Neural cell (in vitro differentiated cells): ENCODE data around the gene GALNT14. TPM values are rescaled to one million over a fixed set of nuclear protein-coding genes. Genes with fewer than 3 reads are reported as not detected.

Experiments
- H2AFZ ChIP-seq: fragments of 200-600, 300-800 bp; sonication (generic), shearing (Covaris generic); 2 replicates; pipeline ENCODE4 v1.6.0; 2014; ENCODE audit warnings: low read depth, mild to moderate bottlenecking, antibody characterized with exemption, low read length, moderate library complexity
- H3F3A ChIP-seq: fragments of 200-600 bp; shearing (Covaris generic); 2 replicates; pipeline ENCODE4 v1.6.1; 2016; ENCODE audit warnings: mild to moderate bottlenecking, moderate library complexity, mixed read lengths, antibody characterized with exemption, low read length; ENCODE audit not compliant: insufficient read depth, poor library complexity, severe bottlenecking
- H3K27ac ChIP-seq: fragments of 200-600, 300-800 bp; sonication (generic), shearing (Covaris generic); 2 replicates; pipeline ENCODE4 v1.5.1; 2014; ENCODE audit warnings: mild to moderate bottlenecking, low read length, moderate library complexity
- H3K27me3 ChIP-seq: fragments of 300-800, 200-600 bp; sonication (generic), shearing (Covaris generic); 2 replicates; pipeline ENCODE4 v1.6.0; 2014; ENCODE audit warnings: mild to moderate bottlenecking, low read depth, low read length, moderate library complexity; ENCODE audit not compliant: insufficient read depth
- H3K36me3 ChIP-seq: fragments of 300-800, 200-600 bp; sonication (generic), shearing (Covaris generic); 2 replicates; pipeline ENCODE4 v1.5.1; 2014; ENCODE audit warnings: mild to moderate bottlenecking, antibody characterized with exemption, low read length, moderate library complexity; ENCODE audit not compliant: insufficient read depth
- H3K4me2 ChIP-seq: fragments of 300-800, 200-600 bp; sonication (generic), shearing (Covaris generic); 2 replicates; pipeline ENCODE4 v1.6.0; 2014; ENCODE audit warnings: mild to moderate bottlenecking, low read length
- H3K4me3 ChIP-seq: fragments of 300-800, 200-600 bp; sonication (generic), shearing (Covaris generic); 2 replicates; pipeline ENCODE4 v1.5.1; 2014; ENCODE audit warnings: mild to moderate bottlenecking, low read length, moderate library complexity
- H3K79me2 ChIP-seq: fragments of 200-600 bp; shearing (Covaris generic); replicated peaks from 2 replicates; pipeline ENCODE4 v1.6.0; 2014; ENCODE audit warnings: mild to moderate bottlenecking, low read length, moderate library complexity; ENCODE audit not compliant: insufficient read depth
- H3K9ac ChIP-seq: fragments of 300-800, 200-600 bp; sonication (generic), shearing (Covaris generic); 2 replicates; pipeline ENCODE4 v1.6.1; 2016; ENCODE audit warnings: mild to moderate bottlenecking, low read length, mixed read lengths
- H3K9me2 ChIP-seq: fragments of 200-600 bp; shearing (Covaris generic); 2 replicates; pipeline ENCODE4 v1.6.1; 2016; ENCODE audit warnings: mild to moderate bottlenecking, low read length, mixed read lengths; ENCODE audit not compliant: insufficient read depth
- H3K9me3 ChIP-seq: fragments of 200-600, 300-800 bp; sonication (generic), shearing (Covaris generic); 2 replicates; pipeline ENCODE4 v1.6.1; 2016; ENCODE audit warnings: mild to moderate bottlenecking, mixed run types, low read length, moderate library complexity, mixed read lengths
- H4K20me1 ChIP-seq: fragments of 200-600 bp; shearing (Covaris generic); 2 replicates; pipeline ENCODE4 v1.6.1; 2016; ENCODE audit warnings: mild to moderate bottlenecking, mixed run types; ENCODE audit not compliant: insufficient read depth
- EP300 ChIP-seq: fragments of 450-650 bp; conservative IDR thresholded peaks from 2 replicates; pipeline ENCODE4 v1.6.1; 2014; ENCODE audit warnings: antibody characterized with exemption, mild to moderate bottlenecking, moderate library complexity; ENCODE audit not compliant: poor library complexity, severe bottlenecking
- EZH2 ChIP-seq: fragments of 200-600, 300-800 bp; shearing (Covaris generic), sonication (generic); IDR thresholded peaks from 2 replicates; pipeline ENCODE4 v1.6.1; 2014; ENCODE audit warnings: antibody characterized with exemption, low read length, borderline replicate concordance, mild to moderate bottlenecking; ENCODE audit not compliant: insufficient read depth, poor library complexity, severe bottlenecking
- MXI1 ChIP-seq: fragments of 450-650 bp; conservative IDR thresholded peaks from 2 replicates; pipeline ENCODE4 v1.6.1; 2014; ENCODE audit warnings: antibody characterized with exemption, mild to moderate bottlenecking; ENCODE audit not compliant: poor library complexity, severe bottlenecking
- POLR2AphosphoS5 ChIP-seq: IDR thresholded peaks from 2 replicates; pipeline ENCODE4 v1.6.1; 2012
- RAD21 ChIP-seq: fragments of 450-650 bp; conservative IDR thresholded peaks from 2 replicates; pipeline ENCODE4 v1.6.1; 2014; ENCODE audit warnings: antibody characterized with exemption, mild to moderate bottlenecking, moderate library complexity
- SMC3 ChIP-seq: fragments of 450-650 bp; conservative IDR thresholded peaks from 2 replicates; pipeline ENCODE4 v1.6.1; 2014; ENCODE audit warnings: antibody characterized with exemption, mild to moderate bottlenecking, moderate library complexity; ENCODE audit not compliant: poor library complexity
- TAF1 ChIP-seq: IDR thresholded peaks from 2 replicates; pipeline ENCODE4 v1.6.1; 2012; ENCODE audit warnings: low read depth
- polyA plus RNA-seq: library from polyadenylated mRNA; depleted of rRNA; stranded (reverse); fragments of >200 nt; gene quantifications from 2 replicates; pipeline ENCODE4 v1.2.3, GENCODE V29; 2014
- TF ChIP-seq, protein P1 (sequence below): IDR thresholded peaks from 2 replicates; pipeline ENCODE4 v1.6.1; 2012; ENCODE audit warnings: borderline replicate concordance
- TF ChIP-seq, protein P2 (sequence below): fragments of 450-650 bp; IDR thresholded peaks from 2 replicates; pipeline ENCODE4 v1.5.1; 2014; ENCODE audit warnings: antibody characterized with exemption, mild to moderate bottlenecking, moderate library complexity; ENCODE audit not compliant: poor library complexity, severe bottlenecking

GALNT14 gene
- polyA plus RNA-seq, 1 donor from 2014 or later, result 15.9 TPM

DNA sequence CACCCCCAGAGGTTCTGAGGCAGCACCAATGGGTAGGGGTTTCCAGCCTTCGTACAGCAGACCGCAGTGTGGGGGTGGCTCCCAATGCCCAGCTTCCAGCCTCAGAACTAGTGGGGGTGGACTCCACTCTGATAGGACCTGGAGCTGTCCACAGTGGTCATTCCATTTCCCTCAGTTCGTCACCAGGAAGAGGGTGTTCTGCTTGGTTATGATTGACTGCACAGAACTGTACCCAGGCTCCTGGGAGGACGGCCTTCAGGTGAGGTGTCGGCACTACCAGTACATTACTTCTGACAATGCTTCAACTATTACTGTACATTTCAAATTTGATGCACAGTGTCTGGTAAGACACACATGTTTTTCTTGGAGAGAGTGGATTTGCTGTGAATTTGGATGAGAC is 180.6 kb downstream of the GALNT14 start:
- no peak overlapping the region for H3K9ac ChIP-seq
- H3K9me3 ChIP-seq, result no peaks in the 10 kb centered on the region
- H3K4me3 ChIP-seq, result no peak overlapping the region
- no peaks in the 10 kb centered on the region for H3K9me2 ChIP-seq
- TF ChIP-seq, protein P1, sequence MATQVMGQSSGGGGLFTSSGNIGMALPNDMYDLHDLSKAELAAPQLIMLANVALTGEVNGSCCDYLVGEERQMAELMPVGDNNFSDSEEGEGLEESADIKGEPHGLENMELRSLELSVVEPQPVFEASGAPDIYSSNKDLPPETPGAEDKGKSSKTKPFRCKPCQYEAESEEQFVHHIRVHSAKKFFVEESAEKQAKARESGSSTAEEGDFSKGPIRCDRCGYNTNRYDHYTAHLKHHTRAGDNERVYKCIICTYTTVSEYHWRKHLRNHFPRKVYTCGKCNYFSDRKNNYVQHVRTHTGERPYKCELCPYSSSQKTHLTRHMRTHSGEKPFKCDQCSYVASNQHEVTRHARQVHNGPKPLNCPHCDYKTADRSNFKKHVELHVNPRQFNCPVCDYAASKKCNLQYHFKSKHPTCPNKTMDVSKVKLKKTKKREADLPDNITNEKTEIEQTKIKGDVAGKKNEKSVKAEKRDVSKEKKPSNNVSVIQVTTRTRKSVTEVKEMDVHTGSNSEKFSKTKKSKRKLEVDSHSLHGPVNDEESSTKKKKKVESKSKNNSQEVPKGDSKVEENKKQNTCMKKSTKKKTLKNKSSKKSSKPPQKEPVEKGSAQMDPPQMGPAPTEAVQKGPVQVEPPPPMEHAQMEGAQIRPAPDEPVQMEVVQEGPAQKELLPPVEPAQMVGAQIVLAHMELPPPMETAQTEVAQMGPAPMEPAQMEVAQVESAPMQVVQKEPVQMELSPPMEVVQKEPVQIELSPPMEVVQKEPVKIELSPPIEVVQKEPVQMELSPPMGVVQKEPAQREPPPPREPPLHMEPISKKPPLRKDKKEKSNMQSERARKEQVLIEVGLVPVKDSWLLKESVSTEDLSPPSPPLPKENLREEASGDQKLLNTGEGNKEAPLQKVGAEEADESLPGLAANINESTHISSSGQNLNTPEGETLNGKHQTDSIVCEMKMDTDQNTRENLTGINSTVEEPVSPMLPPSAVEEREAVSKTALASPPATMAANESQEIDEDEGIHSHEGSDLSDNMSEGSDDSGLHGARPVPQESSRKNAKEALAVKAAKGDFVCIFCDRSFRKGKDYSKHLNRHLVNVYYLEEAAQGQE, result no peak
- TF ChIP-seq, protein P2, sequence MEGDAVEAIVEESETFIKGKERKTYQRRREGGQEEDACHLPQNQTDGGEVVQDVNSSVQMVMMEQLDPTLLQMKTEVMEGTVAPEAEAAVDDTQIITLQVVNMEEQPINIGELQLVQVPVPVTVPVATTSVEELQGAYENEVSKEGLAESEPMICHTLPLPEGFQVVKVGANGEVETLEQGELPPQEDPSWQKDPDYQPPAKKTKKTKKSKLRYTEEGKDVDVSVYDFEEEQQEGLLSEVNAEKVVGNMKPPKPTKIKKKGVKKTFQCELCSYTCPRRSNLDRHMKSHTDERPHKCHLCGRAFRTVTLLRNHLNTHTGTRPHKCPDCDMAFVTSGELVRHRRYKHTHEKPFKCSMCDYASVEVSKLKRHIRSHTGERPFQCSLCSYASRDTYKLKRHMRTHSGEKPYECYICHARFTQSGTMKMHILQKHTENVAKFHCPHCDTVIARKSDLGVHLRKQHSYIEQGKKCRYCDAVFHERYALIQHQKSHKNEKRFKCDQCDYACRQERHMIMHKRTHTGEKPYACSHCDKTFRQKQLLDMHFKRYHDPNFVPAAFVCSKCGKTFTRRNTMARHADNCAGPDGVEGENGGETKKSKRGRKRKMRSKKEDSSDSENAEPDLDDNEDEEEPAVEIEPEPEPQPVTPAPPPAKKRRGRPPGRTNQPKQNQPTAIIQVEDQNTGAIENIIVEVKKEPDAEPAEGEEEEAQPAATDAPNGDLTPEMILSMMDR, result no peak
- TF ChIP-seq TAF1, result no peak
- no peak for TF ChIP-seq EP300
- H4K20me1 ChIP-seq, result no peaks in the 10 kb centered on the region
- H3K4me2 ChIP-seq, result no peak overlapping the region
- no peaks in the 10 kb centered on the region for H3K27me3 ChIP-seq
- no peaks in the 10 kb centered on the region for H3F3A ChIP-seq
- H3K79me2 ChIP-seq, result no peaks in the 10 kb centered on the region
- H3K36me3 ChIP-seq, result no peaks in the 10 kb centered on the region
- H3K27ac ChIP-seq, result no peak overlapping the region
- no peak overlapping the region for H2AFZ ChIP-seq

DNA sequence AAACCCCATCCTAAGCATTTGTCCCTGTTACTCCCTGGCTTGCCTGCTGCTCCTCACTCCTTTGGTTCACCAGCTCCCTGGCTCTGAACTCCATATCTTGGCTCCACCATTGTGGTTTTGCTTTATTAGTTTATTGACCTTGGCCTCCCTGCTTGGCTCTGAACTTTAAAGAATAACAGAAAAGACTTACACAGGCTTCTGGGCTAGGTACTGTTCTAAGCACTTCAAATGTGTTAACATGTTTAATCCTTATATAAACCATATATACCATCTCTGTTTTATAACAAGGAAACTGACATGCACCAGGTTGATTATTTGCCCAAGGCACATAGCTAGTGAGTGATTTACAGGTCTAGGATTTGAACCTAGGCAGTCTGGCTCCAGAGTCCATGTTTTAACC is 181.2 kb downstream of the GALNT14 start:
- Histone ChIP-seq H3K36me3 (no peaks in the 10 kb centered on the region), H4K20me1 (no peaks in the 10 kb centered on the region), H3K9me3 (no peaks in the 10 kb centered on the region), H3F3A (no peaks in the 10 kb centered on the region), H3K79me2 (no peaks in the 10 kb centered on the region), H3K4me3 (no peak overlapping the region), H3K4me2 (no peak overlapping the region), H3K9ac (no peak overlapping the region), H3K27ac (no peak overlapping the region), H2AFZ (no peak overlapping the region), H3K27me3 (no peaks in the 10 kb centered on the region), H3K9me2 (no peaks in the 10 kb centered on the region)
- no peak for TF ChIP-seq EZH2
- no peak for TF ChIP-seq MXI1
- no peak for TF ChIP-seq RAD21
- no peak for TF ChIP-seq POLR2AphosphoS5
- TF ChIP-seq EP300, result no peak
- TF ChIP-seq, protein P1, result no peak
- no peak for TF ChIP-seq SMC3
- TF ChIP-seq TAF1, result no peak
- TF ChIP-seq, protein P2, result no peak
